HG03066 (cell line): ENCODE results near the gene UBE4B.
"Not testable (repeated sequence)": the region's sequence is repeated elsewhere in the genome, so short reads cannot be mapped to it uniquely, and the experiment has no call there.

Experiments
- ATAC-seq: cut with Tn5 transposase; IDR thresholded peaks from one replicate; pipeline ENCODE4 v1.9.1; 2021; ENCODE audit warnings: low read depth; ENCODE audit not compliant: unreplicated experiment

The UBE4B gene

DNA sequence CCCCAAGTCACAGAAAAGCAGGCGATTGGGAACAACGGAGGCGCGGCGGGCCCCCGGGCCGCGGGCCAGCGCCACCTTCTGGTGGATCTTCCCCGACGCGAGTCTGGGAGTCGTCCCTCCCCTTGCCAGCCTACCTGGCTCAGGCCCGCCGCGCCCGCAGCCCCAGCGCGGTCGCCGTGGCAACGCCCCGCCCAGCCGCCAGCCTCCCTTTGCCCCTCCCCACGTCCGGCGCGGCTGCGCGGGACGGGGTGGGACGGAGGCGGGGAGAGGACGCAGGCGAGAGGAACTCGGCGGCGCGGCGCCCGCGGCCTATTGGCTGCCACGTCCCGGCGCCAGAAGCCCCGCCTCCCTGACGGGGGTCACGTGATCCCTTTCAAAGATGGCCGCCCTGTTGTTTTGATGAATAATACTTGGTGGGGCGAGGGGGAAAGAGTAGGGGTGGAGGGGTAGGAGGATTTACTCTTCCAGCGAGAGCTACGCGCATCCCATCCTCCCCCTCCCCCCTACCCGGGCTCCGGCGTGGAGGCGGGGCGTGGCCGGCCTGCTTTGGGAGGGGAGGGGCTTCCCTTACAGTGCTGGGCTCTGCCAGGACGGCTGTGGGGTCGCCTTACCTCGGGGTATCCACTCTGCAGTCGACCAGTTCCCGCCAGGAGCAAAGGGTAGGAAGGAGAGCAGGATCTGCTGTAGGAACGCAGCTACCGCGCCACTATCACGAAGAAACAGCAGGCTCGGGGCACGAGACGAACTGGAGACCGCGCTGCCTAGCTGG, at the start of gene UBE4B:
UBE4B (plus strand) TSS at position 369 of the 769 bp plus-strand sequence. CDS start 713 bp downstream, outside the sequence.
- peak; percentile 89 for ATAC-seq

DNA sequence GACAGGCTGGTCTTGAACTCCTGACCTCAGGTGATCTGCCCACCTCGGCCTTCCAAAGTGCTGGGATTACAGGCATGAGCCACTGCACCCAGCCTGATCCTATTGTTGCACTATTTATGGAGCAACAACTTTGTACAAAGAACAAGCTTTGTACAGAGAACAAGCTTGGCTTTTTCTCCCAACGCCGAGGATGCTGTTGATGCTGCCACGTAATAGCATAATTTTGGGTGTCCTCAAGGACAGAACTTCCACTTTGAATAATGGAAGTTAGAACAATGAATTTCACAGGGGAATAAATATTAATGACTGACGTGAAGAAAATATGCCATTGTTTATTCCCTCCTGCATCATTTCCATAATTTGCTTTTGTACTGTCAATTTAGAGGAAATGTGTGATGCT, 48.5 kb upstream of the UBE4B start:
- ATAC-seq: no peak

DNA sequence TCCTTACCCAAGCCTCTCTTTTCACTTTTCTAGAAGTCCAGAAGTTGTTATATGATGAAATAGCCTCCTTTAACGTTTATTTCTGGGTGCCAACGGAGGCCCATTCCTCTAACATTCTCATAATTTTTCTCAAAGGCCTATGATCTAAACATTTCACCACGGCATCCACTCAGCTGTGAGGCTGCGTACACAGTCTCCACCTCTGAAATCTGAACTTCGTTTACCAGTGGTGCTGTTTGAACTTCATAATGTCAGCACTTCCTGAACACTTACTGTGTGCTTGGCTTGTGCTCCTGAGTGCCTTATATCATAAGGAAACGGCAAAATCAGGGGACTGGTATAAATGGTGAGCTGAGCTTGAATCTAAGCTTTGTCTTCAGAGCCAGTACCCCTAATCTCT, 47.8 kb upstream of the UBE4B start:
- ATAC-seq: no peak

DNA sequence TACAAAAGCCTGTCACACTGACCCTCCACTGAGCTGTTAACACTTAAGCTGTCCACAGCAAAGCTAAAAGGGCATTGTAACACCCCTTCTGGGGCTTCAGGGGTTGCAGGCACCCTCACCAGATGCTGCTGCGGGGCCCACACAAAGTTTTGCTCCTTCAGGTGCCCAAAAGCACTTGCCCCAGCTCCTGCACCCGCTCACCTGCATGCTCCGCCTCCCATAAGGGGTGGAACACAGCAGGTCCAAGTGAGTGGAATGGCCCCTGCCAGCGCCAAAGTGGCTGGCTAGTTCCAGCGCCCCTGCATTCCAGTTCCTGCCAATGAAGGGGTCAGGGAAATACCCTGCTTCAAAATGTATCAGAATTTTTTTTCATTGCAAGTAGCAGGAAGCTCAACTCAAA, 43.0 kb upstream of the UBE4B start:
- no peak for ATAC-seq

DNA sequence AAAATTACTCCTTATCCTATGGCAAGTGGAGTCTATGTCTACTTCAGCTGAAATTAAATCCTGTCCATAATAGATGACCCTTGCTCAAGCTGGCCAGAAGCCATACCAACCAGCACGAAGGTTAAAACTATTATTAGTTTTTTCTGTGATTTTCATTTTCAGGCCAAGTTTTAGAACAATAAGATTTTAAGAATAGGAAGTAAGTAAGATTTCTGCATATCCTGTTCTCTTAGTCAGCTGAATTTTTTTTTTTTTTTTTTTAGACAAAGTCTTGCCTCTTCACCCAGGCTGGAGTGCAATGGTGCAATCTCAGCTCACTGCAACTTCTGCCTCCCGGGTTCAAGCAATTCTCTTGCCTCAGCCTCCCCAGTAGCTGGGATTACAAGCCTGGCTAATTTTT, 41.8 kb upstream of the UBE4B start:
- ATAC-seq: no peak

DNA sequence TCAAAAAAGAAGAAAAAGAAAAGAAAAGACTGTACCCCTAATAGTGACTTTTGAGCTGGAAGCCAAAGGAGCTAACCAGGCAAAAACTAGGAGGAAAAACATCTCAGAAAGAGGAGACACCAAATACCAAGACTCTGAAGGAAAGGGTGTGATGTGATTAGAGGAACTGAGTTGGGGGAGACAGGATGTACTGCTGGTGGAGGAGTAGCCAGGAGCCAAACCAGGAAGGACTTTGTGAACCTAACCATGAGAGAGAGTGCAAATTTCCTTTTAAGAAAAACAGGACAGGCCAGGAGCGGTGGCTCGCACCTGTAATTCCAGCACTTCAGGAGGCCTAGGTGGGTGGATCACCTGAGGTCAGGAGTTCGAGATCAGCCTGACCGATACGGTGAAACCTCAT, 39.8 kb upstream of the UBE4B start:
- no peak for ATAC-seq

DNA sequence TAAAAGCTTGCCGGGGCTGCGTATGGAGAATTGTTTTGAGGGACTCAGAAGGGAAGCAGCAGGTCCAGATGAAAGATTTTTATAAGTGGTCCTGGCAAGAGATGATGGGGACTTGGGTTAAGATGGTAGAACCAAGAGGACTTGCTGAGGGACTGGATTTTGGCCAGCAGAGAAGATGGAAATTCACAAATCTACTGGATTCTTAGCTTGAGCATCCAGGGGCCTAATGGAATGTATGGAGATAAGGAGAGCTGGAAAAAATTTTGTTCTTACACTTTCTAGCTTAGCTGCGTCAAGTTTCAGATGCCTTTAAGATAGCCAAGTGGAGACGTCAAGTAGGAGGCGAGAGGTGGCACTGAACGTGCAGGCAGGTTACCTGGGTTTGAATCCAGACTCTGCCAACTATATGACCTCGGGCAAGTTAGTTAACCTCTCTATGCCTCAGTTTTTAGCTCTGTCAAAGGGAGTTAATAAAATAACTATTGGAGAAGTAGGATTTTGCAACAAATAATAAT, 39.1 kb upstream of the UBE4B start:
- ATAC-seq: no peak

DNA sequence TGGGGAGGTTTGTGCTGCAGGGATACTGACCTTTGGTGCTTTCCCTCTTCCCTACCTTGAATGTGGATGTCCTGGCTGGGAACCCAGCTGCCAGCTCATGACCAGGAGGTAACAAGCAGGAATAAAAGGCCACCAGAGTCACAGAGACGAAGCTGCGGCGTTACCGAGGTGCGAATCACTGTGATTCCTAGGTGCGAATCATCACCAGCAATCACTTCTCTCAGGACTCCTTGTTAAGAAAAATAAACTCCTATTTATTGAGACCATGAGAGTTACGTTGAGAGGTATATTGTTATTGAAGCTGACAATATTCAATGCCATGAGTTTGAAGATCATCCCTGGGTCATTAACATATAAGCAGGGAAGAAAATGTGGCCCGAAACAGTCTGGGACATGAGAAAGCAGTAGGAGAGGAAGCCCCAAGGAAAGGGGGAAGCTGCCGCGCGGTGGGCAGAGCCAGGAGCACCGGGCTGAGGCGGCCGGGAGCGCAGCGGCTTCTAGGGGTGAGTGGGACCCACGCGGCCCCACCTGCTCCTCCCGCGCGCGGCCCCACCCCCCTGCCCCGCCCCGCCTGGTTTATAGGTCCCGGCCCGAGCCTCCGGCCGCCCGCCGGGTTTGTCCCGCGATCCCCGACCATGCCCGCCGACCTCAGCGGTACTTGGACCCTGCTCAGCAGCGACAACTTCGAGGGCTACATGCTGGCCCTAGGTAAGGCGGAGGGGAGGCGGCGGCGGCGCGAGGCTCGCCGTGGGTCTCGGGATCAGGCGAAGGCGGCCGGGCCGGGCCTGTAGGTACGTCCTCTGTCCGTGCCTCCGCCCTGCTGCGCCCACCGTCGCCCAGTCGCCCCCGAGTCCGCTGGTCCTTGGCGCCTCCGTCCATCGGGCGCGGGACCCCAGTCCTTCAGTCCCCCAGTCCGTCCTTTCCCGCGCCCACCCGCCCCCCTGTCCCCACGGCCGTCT, 35.9 kb upstream of the UBE4B start, which contains the start of gene RBP7:
RBP7 (plus strand) TSS at position 605 of the 959 bp plus-strand sequence; CDS start at position 636, 31 bp downstream.
- ATAC-seq: no peak

DNA sequence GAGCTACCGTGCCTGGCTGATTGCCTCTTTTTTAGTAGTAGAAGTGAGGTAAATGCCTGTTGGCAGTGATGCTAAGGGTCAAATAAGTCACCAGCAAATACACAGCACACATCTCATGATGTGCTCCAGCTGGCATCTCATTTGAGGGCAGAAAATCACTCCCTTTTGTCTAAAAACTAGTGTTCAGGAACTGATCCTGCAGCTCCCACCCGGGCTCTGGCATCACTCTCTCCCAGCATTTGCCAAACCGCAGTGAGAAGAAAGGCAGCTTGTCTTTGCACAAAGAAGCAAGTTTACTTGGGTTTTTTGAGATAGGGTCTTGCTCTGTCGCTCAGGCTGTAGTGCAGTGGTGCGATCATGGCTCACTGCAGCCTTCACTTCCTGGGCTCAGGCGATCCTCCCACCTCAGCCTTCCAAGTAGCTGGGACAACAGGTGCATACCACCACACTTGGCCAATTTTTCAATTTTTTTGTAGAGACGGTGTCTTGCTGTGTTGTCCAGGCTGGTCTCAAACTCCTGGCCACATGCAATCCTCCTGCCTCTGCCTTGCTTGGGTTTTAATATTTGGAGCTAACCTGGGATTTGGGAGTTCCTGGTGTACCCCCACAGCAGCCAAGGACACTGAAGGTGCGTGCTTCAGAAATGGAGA, 31.6 kb upstream of the UBE4B start:
- ATAC-seq: no peak

DNA sequence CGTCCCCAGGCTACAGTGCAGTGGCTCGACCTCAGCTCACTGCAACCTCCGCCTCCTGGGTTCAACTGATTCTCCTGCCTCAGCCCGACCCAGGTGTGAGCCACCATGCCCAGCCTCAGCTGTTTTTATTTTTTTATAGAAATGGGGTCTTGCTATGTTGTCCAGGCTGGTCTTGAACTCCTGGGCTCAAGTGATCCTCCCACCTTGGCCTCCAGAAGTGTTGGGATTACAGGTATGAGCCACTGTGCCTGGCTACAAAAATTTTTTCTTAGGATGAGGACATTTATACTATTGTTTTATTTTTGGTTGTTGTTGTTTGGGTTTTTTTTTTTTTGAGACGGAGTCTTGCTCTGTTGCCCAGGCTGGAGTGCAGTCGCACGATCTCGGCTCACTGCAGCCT, 27.5 kb upstream of the UBE4B start:
- ATAC-seq: not testable (repeated sequence)

DNA sequence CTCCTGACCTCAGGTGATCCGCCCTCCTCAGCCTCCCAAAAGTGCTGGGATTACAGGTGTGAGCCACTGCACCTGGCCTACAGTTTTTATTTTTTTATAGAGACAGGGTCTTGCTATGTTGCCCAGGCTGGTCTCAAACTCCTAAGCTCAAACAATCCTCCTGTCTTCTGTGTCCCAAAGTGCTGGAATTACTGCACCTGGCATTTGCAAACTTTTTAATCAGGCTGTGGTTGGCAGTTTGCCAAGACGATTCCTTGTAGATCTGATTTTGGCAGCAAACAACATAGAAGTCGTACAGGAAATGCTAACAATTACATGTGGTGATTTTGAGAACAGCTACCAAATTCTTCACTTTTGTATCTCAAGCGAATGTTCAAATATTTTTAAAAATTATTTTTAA, 25.6 kb upstream of the UBE4B start:
- no peak for ATAC-seq

DNA sequence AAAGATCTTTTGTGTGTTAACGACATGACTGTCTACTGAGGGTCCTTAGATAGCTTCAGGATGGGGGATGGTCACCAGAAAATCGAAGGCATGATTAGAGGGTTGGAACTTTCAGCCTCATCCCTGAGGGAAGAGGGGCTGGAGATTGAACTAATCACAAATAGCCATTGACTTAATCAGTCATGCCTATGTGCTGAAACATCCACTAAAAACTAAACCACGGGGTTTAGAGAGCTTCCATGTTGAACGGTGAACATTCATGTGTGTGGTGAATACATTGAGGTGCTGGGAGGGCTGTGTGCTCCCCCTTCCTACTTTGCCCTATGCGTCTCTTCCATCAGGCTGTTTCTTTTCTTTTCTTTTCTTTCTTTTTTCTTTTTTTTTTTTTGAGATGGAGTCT, 18.7 kb upstream of the UBE4B start:
- ATAC-seq: no peak

DNA sequence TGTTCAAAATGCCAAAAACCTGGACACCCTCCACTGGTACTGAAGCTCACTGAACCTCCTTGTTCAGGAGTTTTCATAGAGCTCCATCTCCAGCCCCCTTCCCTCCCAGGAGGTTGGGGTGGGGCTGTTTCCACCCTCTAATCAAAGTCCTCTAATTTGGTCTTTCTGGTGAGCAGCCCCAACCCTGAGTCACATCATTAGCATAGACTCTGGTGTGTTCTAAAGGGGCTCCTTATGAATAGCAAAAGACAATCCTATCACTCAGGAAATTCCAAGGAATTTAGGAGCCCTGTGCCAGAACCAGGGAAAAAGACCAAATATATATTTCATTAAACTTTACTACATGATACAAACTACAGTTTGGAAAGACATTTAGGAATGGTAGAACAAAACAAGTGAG, 13.2 kb upstream of the UBE4B start:
- ATAC-seq: no peak

DNA sequence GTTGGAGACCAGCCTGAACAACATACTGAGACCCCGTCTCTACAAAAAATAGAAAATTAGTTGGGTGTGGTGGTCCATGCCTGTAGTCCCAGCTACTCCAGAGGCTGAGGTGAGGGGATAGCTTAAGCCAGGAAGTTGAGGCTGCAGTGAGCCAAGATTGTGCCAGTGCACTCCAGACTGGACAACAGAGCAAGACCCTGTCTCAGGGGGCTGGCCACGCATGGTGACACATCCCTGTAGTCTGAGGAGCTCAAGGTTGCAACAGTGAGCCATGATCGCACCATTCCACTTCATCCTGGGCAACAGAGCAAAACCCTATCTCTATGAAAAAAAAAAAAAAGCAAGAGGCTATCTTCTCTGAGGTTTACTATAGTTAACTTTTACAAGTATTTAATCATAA, 12.7 kb upstream of the UBE4B start:
- no peak for ATAC-seq

DNA sequence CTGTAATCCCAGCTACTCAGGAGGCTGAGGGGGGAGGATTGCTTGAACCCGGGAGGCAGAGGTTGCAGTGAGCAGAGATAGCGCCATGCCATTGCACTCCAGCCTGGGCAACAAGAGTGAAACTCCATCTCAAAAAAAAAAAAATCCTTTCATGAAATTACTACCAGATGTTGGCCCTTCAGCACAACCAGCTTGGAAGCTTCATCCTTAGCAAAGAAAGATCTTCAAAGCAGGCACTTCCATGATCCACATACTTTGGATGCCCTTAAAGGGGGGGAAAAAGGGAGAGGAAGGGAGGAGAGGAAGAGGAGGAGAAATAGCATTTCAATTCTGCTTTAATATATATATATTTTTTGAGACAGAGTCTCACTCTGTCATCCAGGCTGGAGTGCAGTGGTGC, 12.1 kb upstream of the UBE4B start:
- not testable (repeated sequence) for ATAC-seq

DNA sequence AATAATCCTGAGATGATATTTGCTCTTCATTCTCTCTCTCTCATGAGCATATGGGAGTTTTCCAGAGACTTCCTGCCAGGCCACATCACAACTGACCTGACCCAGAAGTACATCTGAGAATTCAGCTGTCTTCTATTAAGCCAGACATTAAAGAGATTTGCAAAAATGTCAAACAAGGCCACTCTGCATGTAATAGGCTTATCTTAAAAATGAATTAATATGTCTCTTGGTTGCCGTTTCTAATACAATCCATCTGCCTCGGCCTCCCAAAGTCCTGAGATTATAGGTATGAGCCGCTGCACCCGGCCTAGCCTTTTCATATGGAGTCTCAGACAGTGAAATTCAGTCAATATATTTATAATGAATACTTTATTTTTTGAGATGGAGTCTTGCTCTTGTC, 10.8 kb upstream of the UBE4B start:
- not testable (repeated sequence) for ATAC-seq

DNA sequence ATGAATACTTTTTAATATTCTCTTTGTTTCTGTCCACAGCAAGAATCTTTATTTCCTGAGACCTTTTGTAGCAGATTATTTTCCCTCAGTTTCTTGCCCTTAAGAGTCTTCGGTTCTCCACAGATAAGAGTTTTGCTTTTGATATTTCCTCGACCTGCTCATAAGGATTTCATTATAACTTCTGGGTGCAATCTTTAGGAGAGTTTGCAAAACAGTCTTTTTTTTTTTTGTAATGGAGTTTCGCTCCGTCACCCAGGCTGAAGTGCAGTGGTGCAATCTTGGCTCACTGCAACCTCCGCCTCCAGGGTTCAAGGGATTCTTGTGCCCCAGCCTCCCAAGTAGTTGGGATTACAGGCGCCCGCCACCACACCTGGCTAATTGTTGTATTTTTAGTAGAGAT, 10.1 kb upstream of the UBE4B start:
- no peak for ATAC-seq

DNA sequence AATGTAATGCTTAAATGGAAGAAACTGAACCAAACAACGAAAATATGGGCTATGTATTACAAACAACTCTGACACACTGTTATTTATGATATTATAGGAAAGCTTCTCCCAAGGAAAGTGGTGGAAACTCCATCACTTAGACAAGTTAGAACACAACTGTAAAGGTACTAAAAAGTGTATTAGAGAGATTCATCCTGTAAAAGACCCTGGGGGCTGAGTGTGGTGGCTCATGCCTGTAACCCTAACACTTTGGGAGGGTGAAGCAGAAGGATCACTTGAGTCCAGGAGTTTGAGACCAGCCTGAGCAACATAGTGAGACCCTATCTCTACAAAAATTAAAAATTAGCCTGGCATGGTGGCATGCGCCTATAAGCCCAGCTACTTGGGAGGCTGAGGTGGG, 7.4 kb upstream of the UBE4B start:
- ATAC-seq: no peak

DNA sequence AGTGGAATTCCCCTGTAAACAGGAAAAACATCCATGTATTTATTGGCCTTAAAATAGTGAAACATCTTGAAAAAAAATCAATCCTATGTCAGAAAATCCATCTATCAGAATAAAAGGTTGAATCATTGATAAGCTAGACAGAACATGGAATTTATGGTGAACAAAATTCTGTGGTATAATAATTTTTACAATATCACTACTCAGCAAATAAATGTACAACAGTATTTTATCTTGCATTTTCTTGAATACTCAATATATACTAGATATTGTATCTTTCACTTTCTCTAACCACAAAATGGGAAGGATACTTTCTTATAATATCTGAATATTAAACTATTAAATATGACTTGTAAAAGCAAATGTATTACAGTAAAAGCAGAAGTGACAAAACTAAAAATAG, 5.7 kb upstream of the UBE4B start:
- no peak for ATAC-seq

DNA sequence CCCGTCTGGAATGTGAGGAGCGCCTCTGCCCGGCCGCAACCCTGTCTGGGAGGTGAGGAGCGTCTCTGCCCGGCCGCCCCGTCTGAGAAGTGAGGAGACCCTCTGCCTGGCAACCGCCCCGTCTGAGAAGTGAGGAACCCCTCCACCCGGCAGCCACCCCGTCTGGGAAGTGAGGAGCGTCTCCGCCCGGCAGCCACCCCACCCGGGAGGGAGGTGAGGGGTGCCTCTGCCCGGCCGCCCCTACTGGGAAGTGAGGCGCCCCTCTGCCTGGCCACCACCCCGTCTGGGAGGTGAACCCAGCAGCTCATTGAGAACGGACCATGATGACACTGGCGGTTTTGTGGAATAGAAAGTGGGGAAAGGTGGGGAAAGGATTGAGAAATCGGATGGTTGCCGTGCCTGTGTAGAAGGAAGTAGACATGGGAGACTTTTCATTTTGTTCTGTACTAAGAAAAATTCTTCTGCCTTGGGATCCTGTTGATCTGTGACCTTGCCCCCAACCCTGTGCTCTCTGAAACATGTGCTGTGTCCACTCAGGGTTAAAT, 3.7 kb upstream of the UBE4B start:
- ATAC-seq: not testable (repeated sequence)

DNA sequence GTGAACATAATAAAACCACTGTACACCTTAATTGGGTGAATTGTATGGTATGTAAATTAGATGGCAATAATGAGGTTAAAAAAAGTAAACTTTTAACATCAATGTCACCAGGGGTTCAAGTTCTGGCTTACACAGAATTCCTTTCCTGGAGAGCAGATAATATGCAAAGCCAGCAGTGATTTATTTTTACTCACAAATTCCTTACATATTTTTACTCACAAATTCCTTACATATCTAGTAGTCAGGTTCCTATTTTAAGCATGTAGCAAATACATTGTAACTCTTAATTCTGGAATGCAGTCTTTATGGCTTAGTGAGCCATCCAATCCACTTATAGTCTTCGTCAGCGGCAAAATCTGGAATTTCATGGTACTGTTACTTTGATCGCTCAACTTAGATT, 1.3 kb upstream of the UBE4B start:
- ATAC-seq: no peak
